Spleen (tissue), 7 donors: ENCODE results near the gene PGLYRP4.

Experiments
- POLR2AphosphoS5 ChIP-seq, 3 donors: sonication (generic); formaldehyde crosslinking; IDR thresholded peaks; one replicate each; pipeline ENCODE4 v1.5.1; 2017; ENCODE audit warnings: antibody characterized with exemption in 3 of 3
- TF ChIP-seq, protein P1 (sequence below), 11 experiments: fragments of 200-600 bp in 7 of 11; fragments of 450-650 bp in 4 of 11; sonication (generic) in 4 of 11; IDR thresholded peaks in 8 of 11; conservative IDR thresholded peaks in 3 of 11; 1 replicate in 7 of 11; 2 replicates in 4 of 11; pipeline versions ENCODE4 v1.4.0 to v1.8.0; 2016 to 2021; ENCODE audit warnings: antibody characterized with exemption in 11 of 11, inconsistent platforms in 4 of 11, mild to moderate bottlenecking in 1 of 11
- donor health status: DM: no; HTN: no; CAD: no; lungs with moderate emphysema.
- donor health status: DM: no; HTN: no; CAD: no.
- donor health status: DM: no; HTN: no; CAD: no.

GRCh38 chr1:153309441-153309840, 39.2 kb downstream of the PGLYRP4 start:
- no peak for TF ChIP-seq POLR2AphosphoS5 (IDR thresholded peaks at IDR 0.05)
- TF ChIP-seq, protein P1, sequence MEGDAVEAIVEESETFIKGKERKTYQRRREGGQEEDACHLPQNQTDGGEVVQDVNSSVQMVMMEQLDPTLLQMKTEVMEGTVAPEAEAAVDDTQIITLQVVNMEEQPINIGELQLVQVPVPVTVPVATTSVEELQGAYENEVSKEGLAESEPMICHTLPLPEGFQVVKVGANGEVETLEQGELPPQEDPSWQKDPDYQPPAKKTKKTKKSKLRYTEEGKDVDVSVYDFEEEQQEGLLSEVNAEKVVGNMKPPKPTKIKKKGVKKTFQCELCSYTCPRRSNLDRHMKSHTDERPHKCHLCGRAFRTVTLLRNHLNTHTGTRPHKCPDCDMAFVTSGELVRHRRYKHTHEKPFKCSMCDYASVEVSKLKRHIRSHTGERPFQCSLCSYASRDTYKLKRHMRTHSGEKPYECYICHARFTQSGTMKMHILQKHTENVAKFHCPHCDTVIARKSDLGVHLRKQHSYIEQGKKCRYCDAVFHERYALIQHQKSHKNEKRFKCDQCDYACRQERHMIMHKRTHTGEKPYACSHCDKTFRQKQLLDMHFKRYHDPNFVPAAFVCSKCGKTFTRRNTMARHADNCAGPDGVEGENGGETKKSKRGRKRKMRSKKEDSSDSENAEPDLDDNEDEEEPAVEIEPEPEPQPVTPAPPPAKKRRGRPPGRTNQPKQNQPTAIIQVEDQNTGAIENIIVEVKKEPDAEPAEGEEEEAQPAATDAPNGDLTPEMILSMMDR (IDR thresholded peaks at IDR 0.05 in 8 of 11, conservative IDR thresholded peaks at IDR 0.05 in 3 of 11), result no peak
